SKM-1 (cell line): ENCODE measurements around the gene ADA.
A peak's percentile ranks its signal among the peaks of the same experiment; 100 is the strongest.
"Not testable (repeated sequence)": the region's sequence is repeated elsewhere in the genome, so short reads cannot be mapped to it uniquely, and the experiment has no call there.

Experiments
- DNase-seq: peaks from one replicate; lab custom pipeline; 2025; ENCODE audit not compliant: unreplicated experiment; lab: John Stamatoyannopoulos, UW

Gene ADA

DNA sequence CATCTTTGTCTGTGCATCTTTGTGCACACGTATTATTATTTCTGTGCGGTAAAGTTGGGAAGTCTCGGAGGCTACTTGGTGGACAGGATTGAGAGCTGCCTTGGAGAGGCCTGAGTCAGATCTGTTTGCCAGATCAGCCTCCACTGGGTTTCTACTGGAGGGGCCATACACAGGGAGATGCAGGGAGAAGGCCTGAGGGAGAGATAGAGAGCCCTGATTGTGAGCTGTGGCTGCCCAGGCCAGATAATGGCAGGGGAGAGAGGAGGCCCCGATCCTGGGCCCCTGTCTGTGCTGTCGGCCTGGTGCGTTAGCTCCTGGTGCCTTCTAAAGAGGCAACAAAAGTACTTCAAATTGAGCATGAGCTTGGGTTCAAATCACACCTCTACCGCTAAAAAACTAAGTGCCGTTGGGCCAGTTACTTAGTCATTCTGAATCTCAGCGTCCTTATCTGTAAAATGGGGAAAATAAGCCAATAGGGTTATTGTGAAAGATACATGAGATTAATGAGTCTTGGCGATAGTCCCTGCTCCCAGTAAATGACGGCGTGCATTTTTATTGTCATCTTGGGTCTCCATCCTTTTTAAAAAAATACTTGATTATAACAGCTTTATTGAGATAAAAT, 27.6 kb upstream of the ADA start:
- no peak for DNase-seq

DNA sequence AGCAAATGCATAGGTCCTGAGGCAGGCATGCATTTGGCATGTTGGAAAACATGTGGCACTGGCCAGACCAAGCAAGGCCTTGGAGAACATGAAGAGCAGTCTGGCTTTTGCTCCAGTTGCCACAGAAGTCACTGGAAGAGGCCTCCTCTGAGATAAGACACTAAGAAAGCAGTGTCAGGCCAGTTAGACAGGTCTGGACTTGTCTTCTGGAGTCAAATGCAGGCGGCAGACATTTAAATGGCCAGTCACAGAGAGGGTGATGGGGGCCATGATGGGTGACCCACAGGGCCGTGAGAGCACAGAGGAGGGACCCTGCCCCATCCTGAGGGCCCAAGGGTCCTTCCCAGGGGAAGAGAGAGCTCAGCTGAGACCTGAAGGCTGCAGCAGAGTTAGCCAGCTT, 26.7 kb upstream of the ADA start:
- DNase-seq = no peak

DNA sequence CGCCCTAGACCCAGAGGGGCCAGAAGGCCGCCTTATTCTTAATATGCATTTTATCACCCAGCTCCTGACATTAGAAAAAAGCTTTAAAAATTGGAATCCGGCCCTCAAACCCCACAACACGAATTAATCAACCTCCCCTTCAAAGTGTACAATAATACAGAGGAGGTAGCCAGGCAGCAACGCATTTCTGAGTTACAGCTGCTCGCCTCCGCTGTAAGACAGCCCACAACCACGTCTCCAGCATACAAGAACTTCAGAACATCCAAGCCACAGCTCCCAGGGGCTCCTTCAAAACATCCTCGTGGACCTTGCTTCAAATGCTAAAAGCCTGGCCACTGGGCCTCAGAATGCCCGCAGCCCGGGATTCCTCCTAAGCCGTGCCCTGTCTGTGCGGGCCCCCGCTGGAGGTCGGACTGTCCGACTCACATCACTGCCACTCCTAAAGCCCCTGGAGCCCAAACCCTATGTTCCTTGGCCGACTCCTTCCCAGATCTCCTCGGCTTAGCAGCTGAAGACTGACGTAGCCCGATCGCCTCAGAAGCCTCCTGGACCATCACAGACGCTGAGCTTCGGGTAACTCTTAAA, 20.9 kb upstream of the ADA start:
- not testable (repeated sequence) for DNase-seq

DNA sequence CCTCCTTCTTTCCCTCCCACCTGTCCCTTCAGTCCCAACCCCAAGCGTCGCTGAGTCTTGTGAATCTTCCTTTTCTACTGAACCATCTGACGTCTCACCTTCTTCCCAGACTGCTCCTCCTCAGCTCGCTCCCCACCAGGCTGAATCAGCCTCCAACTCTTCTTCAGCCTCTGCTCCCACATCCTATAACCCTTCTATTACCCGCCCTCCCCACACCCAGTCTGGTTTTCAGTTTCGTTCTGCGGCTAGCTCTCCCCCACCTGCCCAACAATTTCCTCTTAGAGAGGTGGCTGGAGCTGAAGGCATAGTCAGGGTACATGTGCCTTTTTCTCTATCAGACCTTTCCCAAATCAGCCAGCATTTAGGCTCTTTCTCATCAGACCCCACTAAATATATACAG, 20.0 kb upstream of the ADA start:
- DNase-seq = peak; percentile 25

DNA sequence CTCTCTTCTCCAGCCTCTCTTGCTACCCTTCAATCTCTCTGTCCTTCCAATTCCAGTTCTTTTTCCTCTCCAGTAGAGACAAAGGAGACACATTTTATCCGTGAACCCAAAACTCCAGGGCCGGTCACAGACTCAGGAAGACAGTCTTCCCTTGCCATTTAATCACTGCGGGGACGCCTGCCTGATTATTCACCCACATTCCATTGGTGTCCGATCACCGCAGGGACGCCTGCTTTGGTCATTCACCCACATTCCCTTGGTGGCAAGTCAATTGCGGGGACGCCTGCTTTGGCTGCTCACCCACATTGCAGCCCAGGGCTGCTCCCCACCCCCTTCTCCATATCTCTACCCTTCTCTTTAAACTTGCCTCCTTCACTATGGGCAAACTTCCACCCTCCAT, 19.4 kb upstream of the ADA start:
- not testable (repeated sequence) for DNase-seq

DNA sequence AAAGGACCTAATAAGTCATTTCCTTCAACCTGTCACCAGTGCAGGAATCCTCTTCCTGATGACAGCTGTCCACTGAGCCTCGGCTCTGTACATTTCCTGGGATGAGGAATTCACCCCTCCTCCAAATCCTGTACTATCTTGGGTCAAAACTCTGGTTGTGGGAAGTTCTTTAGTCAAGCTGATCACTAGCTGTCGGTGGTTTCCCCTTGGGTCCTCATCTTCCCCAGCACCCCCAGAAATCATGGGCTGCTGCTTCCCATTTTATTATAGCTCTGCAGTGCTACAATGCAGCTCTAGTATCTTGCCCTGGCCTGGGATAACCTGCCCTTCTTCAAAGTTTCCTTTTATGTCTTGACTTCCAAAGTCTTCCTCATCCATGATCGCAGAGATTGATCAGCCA, 14.6 kb upstream of the ADA start:
- DNase-seq = no peak

DNA sequence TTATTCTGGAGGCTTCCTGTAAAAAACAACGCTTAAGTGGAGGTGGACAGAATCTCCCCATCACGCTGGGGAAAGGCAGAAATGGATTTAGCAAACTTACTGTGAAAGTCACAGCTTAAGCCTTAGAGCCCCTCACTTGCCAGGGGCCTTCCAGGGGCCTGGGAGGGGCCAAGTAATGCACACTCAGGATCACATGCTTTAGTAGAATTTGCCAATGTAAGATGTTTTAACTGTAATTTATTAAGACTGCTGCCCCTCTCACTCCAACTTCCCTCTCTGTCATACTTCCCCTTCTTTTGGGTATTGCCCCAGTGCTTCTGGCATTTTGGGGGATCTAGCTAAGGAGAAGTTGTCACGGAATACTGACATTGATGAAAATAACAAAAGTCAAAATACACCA, 12.6 kb upstream of the ADA start:
- peak; percentile 61 for DNase-seq

DNA sequence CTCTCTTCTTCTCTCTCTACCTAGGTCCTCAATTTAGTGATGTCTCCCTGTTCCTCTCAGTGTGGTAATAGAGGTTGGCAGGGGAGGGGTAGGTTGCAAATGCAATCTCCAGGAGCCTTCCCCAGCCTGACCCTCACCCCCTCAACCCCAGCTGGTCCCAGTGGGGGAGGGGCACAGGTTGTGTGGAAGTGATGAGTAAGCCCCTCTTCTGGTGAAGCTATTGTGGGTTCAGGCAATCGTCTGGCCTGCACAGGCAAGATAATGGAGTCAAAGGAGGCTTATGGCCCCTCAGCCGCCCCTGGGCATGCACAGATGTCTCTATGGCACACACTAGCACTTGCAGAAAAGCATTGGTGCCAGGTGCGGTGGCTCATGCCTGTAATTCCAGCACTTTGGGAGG, 10.8 kb upstream of the ADA start:
- no peak for DNase-seq

DNA sequence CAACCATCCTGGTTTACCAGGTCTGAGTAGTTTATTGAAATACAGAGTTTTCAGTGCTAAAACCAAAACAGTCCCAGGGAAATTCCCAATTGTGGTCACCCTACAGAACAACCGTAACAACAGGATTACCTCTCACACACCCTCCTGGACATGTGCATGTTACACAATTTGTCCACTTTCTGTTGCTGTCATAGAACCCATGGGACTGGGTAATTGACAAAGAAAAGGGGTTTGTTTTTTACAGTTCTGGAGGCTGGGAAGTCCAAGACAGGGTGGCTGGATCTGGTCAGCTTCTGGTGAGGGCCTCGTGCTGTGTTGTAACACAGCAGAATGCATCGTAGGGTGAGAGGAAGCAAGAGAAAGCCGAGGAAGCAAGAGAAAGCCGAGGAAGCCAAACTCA, 9.1 kb upstream of the ADA start:
- no peak for DNase-seq

DNA sequence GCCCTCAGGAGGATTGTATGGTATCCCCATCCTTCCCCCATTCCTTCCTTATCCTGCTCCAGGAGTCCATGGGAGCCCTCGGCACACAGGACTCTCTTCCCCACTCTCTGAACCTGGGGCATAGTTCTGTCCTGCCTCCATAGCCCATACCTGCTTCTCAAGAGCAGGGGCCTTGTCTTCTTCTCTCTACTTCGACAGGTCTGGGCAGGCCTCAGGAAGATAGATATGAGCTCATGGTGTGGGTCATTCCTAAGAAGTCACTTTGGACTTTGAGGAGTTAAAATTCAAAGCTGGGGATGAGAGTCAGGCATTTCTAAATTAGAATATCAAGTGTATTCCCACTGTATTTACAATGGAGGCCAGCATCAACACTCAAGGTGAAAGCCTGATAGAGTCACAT, 8.4 kb upstream of the ADA start:
- no peak for DNase-seq

DNA sequence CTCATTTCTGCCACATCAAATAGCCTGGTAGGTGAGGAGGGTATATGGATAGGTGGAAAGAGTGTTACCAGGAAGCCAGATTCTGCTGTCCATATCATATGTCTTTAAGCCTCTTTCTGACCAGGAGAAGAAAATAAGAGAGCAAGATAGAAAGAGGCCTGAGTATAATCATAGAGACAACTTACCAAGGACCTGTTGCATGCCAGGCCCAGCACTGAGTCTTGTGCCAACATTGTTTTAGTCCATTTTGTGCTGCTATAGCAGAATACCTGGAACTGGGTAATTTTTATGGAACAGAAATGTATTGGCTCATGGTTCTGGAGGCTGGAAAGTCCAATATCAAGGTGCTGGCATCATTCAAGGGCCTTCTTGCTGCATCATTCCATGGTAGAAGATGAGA, 7.3 kb upstream of the ADA start:
- DNase-seq = no peak

DNA sequence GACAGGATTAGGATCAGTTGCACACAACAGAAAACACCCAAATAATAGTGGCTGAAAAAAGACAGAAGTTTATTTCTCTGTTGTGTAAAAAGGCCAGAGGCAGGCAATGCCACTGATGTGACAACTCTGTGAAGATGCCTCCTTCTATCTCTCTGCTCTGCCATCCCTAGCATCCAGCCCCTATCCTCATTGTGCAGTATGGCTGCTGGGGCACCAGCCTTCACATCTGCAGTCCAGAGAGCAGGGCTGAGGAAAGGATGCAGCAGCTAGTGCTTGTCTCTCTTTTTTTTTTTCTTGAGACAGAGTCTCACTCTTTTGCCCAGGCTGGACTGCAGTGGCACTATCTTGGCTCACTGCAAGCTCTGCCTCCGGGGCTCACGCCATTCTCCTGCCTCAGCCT, 6.4 kb upstream of the ADA start:
- DNase-seq = no peak

DNA sequence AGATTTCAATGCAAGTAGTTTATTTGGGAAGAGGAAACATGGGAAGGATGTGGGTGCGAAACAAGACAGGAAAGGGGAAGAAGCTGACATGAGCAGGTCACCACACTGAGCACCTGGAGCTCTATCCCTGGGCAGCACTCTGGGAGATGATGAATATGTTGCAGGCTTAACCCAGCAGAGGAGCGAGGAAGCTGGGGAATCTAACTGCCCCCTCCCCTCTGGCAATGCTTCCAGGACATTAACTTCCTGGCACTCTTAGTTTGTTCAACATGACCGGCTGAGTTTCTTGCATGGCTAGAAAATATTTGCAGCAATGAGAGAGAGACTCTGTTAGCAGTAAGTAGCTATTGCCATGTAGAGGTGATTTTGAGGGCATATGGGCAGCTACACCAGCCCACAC, 4.9 kb upstream of the ADA start:
- DNase-seq = no peak

DNA sequence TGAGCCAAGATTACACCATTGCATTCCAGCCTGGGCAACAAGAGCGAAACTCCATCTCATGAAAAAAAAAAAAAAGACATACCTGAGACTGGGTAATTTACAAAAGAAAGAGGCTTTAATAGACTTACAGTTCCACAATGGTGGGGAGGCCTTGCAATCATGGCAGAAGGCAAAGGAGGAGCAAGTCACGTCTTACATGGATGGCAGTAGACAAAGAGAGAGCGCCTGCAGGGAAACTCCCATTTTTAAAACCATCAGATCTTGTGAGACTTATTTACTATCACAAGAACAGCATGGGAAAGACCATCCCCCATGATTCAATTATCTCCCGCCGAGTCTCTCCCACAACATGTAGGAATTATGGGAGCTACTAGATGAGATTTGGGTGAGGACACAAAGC, 2.7 kb upstream of the ADA start:
- not testable (repeated sequence) for DNase-seq

DNA sequence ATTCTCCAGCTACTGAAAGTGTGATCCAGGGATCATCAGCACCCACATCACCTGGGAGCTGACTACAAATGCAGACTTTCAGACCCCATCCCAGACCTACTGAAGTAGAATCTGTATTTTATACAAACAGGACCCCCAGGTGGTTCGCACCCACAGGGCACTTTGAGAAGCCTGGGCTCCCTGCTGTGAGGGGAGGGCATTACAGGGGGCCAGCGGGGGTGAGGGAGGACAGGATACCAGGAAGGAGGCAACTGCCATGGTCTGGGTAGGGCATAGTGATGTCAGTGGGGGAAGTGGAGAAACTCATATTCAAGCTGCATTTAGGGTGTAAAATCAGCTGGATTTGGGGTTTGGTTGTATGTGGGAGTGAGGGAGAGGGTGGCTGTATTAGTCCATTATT, 2.0 kb upstream of the ADA start:
- DNase-seq = no peak

DNA sequence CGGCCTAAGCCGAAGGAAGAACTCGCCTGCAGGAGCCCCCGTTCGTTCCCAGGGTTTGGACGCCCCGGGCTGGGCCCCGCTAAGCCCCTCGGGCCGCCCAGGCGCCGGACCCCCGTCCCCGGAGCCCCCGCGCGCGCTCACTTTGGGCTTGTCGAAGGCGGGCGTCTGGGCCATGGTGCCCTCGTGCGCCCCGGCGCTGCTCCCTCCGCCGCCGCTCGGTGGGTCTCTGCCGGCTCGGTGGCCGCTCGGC, 140 bp downstream of the ADA start:
- DNase-seq = no peak

DNA sequence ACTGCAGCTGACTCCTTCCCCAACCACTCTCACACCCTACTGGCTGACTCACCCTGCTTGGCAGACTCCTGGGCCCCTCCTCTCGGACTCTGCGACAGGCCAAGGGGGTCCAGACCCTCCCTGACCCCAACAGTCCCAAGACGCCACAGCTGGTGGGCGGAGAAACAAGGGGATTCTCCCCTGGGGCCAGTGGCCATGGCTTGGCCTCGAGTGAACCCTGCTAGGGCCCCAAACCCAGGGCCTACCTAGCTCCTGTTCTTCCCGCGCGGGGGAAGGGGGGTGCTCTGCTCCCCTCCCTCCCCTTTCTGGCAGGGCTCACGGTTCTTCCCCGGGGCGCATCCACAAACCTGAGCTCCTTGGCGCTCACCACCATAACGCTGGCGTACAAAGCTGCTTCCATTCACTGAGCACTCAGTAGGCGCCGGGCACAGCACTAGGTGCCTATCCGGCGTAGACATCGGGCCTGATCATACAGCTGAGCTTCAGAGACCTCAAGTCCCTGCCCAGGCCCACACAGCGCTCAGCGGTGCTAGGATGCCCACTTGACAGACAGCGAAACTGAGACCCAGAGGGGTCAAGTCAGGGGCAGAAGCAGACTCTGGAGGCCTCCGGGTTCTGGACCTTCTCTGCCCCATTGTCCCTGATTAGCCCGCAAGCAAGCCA, 597 bp downstream of the ADA start:
- DNase-seq = no peak

DNA sequence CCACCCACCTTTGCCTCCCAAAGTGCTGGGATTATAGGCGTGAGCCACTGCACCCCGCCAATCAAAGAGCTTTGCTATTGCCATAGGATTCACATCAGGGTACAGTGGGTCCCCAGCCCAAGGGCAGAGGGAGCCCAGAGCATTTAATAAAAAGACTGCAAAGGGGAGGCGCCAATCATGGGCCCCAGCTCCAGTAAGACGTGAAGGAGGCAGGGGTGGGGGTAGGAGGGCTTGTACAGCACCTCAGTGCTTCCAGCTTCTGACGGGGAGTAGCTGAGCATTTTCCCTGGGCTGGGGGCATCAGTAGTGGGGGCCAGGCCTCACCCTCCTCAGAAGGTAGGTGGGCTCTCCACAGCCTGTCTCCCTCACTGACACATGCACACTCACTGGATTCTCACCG, 1.5 kb downstream of the ADA start:
- DNase-seq = no peak

DNA sequence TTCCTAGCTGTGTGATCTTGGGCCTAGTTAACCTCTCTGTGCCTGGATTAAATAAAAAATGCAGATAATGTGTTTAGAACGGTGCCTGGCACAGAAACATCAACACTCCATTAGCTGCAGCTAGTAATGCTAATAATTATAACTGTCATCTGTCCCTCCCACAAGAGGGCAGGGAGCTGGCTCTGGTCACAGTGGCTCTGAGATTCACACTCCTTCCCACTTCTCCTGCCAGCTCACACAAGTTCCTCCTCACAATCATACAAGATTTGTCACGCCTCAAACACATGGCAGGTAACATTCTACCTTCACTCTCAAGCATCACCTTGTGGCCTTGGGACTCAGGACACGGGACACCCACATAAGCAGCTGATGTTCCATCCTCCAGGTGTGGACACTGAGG, 2.4 kb downstream of the ADA start:
- DNase-seq = no peak

DNA sequence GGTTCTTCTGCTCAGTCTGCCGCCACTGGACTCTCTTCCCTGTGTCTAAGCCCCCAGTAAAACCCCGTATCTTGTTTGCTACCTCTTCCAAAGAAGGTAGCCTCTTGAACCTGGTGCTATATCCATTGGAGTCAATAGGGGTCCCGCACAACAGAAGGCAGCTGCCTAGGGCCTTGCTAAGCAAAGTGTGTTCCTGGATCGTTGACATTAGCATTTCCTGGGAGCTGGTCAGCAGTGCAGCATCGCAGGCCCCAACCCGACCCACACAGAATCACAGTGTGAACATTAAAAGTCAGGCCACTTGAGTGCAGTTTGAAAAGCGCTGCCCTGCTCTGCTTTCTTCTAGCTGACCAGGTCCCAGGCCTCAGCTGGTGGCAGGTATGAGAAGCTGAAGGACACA, 2.9 kb downstream of the ADA start:
- DNase-seq = no peak

DNA sequence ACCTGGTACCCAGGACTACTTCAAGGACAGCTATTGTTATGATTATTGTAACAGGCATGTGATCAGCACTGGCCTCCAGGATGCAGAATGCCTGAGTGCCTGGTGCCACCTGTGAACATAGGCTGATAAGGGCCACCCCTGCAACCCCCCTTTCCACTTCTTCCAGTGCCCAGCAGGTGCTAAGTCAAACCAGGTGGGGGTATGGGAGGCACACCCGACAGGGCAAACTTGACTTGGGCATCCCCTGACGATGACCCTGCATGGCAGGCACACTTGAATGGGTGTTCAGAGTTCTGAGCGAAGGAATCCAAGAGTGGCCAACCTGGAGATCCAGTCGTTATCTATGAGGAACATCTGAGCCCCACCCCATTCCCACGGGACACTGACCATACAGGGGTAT, 3.4 kb downstream of the ADA start:
- no peak for DNase-seq

DNA sequence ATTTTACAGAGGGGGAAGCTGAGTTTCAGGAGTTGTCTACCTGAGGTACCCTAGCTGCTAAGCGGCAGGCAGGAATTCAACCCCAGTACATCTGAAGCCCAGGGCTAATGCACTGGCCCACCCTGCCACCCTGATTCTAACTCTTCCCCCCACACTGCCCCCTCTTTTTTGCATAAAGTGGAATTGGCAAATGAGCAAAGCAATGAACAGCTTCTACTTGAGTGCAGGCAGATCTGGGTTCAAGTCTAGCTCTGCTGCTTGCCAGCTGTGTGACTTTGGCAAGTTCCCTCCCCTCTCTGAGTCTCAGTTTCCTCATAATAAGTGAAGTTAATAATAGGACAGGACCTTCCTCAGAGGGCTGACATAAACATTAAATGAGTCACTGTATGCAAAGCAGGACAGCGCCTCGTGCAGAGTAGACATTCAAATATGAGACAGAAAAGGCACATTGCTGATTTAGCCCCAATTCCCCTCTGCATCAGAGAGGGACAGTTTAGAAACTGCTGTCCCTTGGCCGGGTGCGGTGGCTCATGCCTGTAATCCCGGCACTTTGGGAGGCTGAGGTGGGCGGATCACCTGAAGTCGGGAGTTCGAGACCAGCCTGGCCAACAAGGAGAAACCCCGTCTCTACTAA, 4.7 kb downstream of the ADA start:
- no peak for DNase-seq
